Naive thymus-derived CD4-positive, alpha-beta T cell (primary cell): ENCODE results near the gene FRMD4A. TPM values are rescaled to one million over a fixed set of nuclear protein-coding genes. Genes with fewer than 3 reads are reported as not detected.
A peak's percentile ranks its signal among the peaks of the same experiment; 100 is the strongest.

Experiments used
- ATAC-seq: fragments of 150-1000 bp; cut with Tn5 transposase; 2 replicates; pipeline ENCODE4 v1.10.0; 2021; ENCODE audit warnings: mild to moderate bottlenecking, moderate library complexity
- CTCF ChIA-PET: fragments of 350-600 bp; sonication (Branson Sonifier 250); formaldehyde crosslinking; loops from one replicate; lab custom pipeline; 2021; ENCODE audit warnings: antibody characterized with exemption; lab: Charles Lee
- POLR2A ChIA-PET: fragments of 350-600 bp; sonication (Branson Sonifier 250); formaldehyde crosslinking; loops from one replicate; lab custom pipeline; 2021; ENCODE audit warnings: antibody characterized with exemption, inconsistent platforms; lab: Charles Lee
- DNase-seq, 9 donors: peaks; one replicate each; pipeline versions ENCODE4 v3.0.0 to v3.0.0-alpha.2; 2020 to 2022; ENCODE audit warnings: mixed read lengths in 1 of 9
- H3K27ac ChIP-seq: one replicate; pipeline ENCODE4 v1.7.0; 2013; ENCODE audit warnings: mild to moderate bottlenecking, low read depth, low read length, moderate library complexity
- H3K27me3 ChIP-seq, 2 donors: one replicate each; pipeline ENCODE4 v1.7.0; 2013; ENCODE audit warnings: low read length in 2 of 2, mild to moderate bottlenecking in 2 of 2, moderate library complexity in 2 of 2; ENCODE audit not compliant: control insufficient read depth in 2 of 2, insufficient read depth in 2 of 2
- H3K36me3 ChIP-seq, 3 experiments: 1 replicate in 2 of 3; 2 replicates in 1 of 3; pipeline ENCODE4 v1.7.0; 2013; ENCODE audit warnings: low read length in 3 of 3, mild to moderate bottlenecking in 3 of 3, moderate library complexity in 1 of 3; ENCODE audit not compliant: insufficient read depth in 3 of 3, control insufficient read depth in 2 of 3
- H3K4me1 ChIP-seq, 2 donors: one replicate each; pipeline ENCODE4 v1.7.0; 2013; ENCODE audit warnings: low read length in 2 of 2, mild to moderate bottlenecking in 2 of 2, moderate library complexity in 1 of 2; ENCODE audit not compliant: control insufficient read depth in 2 of 2, insufficient read depth in 2 of 2
- H3K4me3 ChIP-seq: 2 replicates; pipeline ENCODE4 v1.7.0; 2013; ENCODE audit warnings: mild to moderate bottlenecking, low read length
- H3K9me3 ChIP-seq, 3 experiments: 1 replicate in 2 of 3; 2 replicates in 1 of 3; pipeline ENCODE4 v1.7.0; 2013; ENCODE audit warnings: low read length in 3 of 3; ENCODE audit not compliant: control insufficient read depth in 2 of 3
- H3K27ac Mint-ChIP-seq, 9 donors: one replicate each; pipeline ENCODE4 v1.8.0; 2020 to 2022; ENCODE audit warnings: mixed read lengths in 9 of 9, mild to moderate bottlenecking in 8 of 9, moderate library complexity in 5 of 9, inconsistent platforms in 2 of 9
- H3K27me3 Mint-ChIP-seq, 5 donors: one replicate each; pipeline ENCODE4 v1.8.0; 2021 to 2022; ENCODE audit warnings: mixed read lengths in 5 of 5, mild to moderate bottlenecking in 1 of 5
- H3K36me3 Mint-ChIP-seq, 5 donors: one replicate each; pipeline ENCODE4 v1.8.0; 2020 to 2022; ENCODE audit warnings: mixed read lengths in 5 of 5, mild to moderate bottlenecking in 3 of 5, inconsistent platforms in 1 of 5
- H3K4me1 Mint-ChIP-seq, 7 donors: one replicate each; pipeline ENCODE4 v1.8.0; 2020 to 2022; ENCODE audit warnings: mixed read lengths in 7 of 7, mild to moderate bottlenecking in 3 of 7, inconsistent platforms in 1 of 7
- H3K4me3 Mint-ChIP-seq, 10 donors: one replicate each; pipeline ENCODE4 v1.8.0; 2020 to 2022; ENCODE audit warnings: mild to moderate bottlenecking in 10 of 10, mixed read lengths in 10 of 10, moderate library complexity in 6 of 10, inconsistent platforms in 2 of 10
- H3K9me3 Mint-ChIP-seq, 11 donors: one replicate each; pipeline ENCODE4 v1.8.0; 2020 to 2022; ENCODE audit warnings: mixed read lengths in 11 of 11, mild to moderate bottlenecking in 4 of 11, inconsistent platforms in 1 of 11, moderate library complexity in 1 of 11
- intact Hi-C, 2 donors: fragments of 100-400 bp; cut with micrococcal nuclease; formaldehyde crosslinking; loops; one replicate each; pipeline ENCODE4 v1.15.1; 2023
- polyA plus RNA-seq, 2 donors: library from polyadenylated mRNA; unstranded; fragments of 300-500 nt; fragmentation: Illumina TruSeq; gene quantifications; one replicate each; pipeline ENCODE4 v1.2.3, GENCODE V29; 2021
- total RNA-seq, 6 experiments: library from RNA in 5 of 6; stranded (reverse) in 5 of 6; gene quantifications; 1 replicate in 5 of 6; 2 replicates in 1 of 6; pipeline ENCODE4 v1.2.3 and lab custom pipeline; 2021 to 2026

FRMD4A gene
- total and polyA plus RNA-seq, 7 experiments from 2014 or later: 0.10 to 3.1 (median 0.62) TPM

DNA sequence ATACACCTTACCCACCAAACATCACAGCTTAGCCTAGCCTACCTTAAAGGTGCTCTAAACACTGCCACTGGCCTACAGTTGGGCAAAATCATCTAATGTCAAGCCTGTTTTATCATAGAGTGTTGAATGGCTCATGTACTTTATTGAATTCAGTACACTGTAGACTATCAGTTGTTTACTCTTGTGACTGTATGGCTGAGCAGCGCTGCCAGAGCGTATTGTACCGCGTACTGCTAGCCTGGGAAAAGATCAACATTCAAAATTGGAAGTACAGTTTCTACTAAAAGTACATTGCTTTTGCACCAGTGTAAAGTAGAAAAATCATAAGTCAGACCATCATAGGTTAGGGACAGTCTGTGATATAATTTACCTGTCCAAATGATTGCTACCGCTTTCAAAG, 517.2 kb downstream of the FRMD4A start:
- Mint-ChIP-seq H3K27me3 (peaks cover 0 to 4% (median 0%) of the 10 kb centered on the region in 5 donors), H3K27ac (no peak overlapping the region), H3K4me1 (peaks cover 0 to 9% (median 5%) of the 10 kb centered on the region in 7 donors), H3K4me3 (no peak overlapping the region), H3K9me3 (peaks cover 3 to 24% (median 10%) of the 10 kb centered on the region in 11 donors), H3K36me3 (peaks cover 4 to 11% (median 8%) of the 10 kb centered on the region in 5 donors)
- Histone ChIP-seq H3K4me3 (no peak overlapping the region), H3K9me3 (no peaks in the 10 kb centered on the region), H3K27me3 (no peaks in the 10 kb centered on the region), H3K27ac (no peak overlapping the region), H3K36me3 (no peaks in the 10 kb centered on the region), H3K4me1 (no peaks in the 10 kb centered on the region)
- POLR2A ChIA-PET: no interaction called here
- ATAC-seq (no peak), DNase-seq (no peak)
- intact Hi-C loops: no loop called here
- CTCF ChIA-PET: interaction anchor here (0.5 kb wide), 1 partner anchor 1979 kb away, joined by 3 read pairs; no protein-coding TSS in a partner anchor

DNA sequence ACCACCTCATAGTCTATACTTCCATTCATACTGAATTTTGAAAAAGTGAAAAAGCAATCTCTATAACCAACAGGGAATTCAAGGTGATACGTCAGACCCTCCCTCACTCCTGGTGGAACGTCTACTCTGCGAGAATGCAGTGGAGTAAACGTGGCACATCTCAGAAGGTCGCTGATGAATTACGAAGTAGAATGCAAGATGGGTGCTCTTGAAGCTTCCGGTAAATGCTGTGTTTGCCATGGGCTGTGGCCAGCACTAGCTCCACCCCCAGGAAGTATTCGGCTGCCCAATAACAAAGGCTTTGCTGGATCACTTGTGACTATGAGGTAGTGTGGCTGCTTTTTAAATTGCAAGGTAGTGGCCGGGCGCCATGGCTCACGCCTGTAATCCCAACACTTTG, 517.9 kb downstream of the FRMD4A start:
- ChIA-PET CTCF (no interaction called here), POLR2A (no interaction called here)
- Mint-ChIP-seq H3K9me3 (peaks cover 3 to 19% (median 9%) of the 10 kb centered on the region in 11 donors), H3K36me3 (peaks cover 4 to 11% (median 8%) of the 10 kb centered on the region in 5 donors), H3K4me1 (peaks cover 0 to 9% (median 5%) of the 10 kb centered on the region in 7 donors), H3K27me3 (peaks cover 0 to 4% (median 0%) of the 10 kb centered on the region in 5 donors), H3K27ac (no peak overlapping the region), H3K4me3 (no peak overlapping the region)
- no peak overlapping the region for H3K27ac ChIP-seq
- H3K9me3 ChIP-seq: no peaks in the 10 kb centered on the region
- H3K27me3 ChIP-seq: no peaks in the 10 kb centered on the region
- H3K4me1 ChIP-seq: no peaks in the 10 kb centered on the region
- ATAC-seq: no peak
- no peak overlapping the region for H3K4me3 ChIP-seq
- no peaks in the 10 kb centered on the region for H3K36me3 ChIP-seq
- intact Hi-C loops: no loop called here
- DNase-seq: no peak

GRCh38 chr10:13810568-13810967, 520.2 kb downstream of the FRMD4A start:
- H3K36me3 ChIP-seq: no peaks in the 10 kb centered on the region
- peaks cover 0 to 4% (median 0%) of the 10 kb centered on the region in 11 donors for H3K9me3 Mint-ChIP-seq
- no peak overlapping the region for H3K4me3 ChIP-seq
- H3K27ac ChIP-seq: no peak overlapping the region
- H3K9me3 ChIP-seq: no peaks in the 10 kb centered on the region
- H3K4me1 Mint-ChIP-seq: peaks cover 0 to 16% (median 9%) of the 10 kb centered on the region in 7 donors
- ATAC-seq: no peak
- DNase-seq: no peak
- POLR2A ChIA-PET: no interaction called here
- H3K4me1 ChIP-seq: no peaks in the 10 kb centered on the region
- CTCF ChIA-PET: no interaction called here
- no peak overlapping the region for H3K27ac Mint-ChIP-seq
- H3K27me3 Mint-ChIP-seq: peaks cover 0 to 6% (median 0%) of the 10 kb centered on the region in 5 donors
- H3K36me3 Mint-ChIP-seq: peaks cover 0 to 4% (median 0%) of the 10 kb centered on the region in 5 donors
- no peaks in the 10 kb centered on the region for H3K27me3 ChIP-seq
- intact Hi-C loops: no loop called here
- H3K4me3 Mint-ChIP-seq: no peak overlapping the region

GRCh38 chr10:13809427-13809826, 521.3 kb downstream of the FRMD4A start:
- Mint-ChIP-seq H3K36me3 (peaks cover 0 to 4% (median 0%) of the 10 kb centered on the region in 5 donors), H3K9me3 (no peaks in the 10 kb centered on the region), H3K4me3 (no peak overlapping the region), H3K27ac (no peak overlapping the region), H3K27me3 (peaks cover 0 to 5% (median 0%) of the 10 kb centered on the region in 5 donors), H3K4me1 (peaks cover 0 to 16% (median 9%) of the 10 kb centered on the region in 7 donors)
- Histone ChIP-seq H3K36me3 (no peaks in the 10 kb centered on the region), H3K27ac (no peak overlapping the region), H3K4me3 (no peak overlapping the region), H3K4me1 (no peaks in the 10 kb centered on the region), H3K9me3 (no peaks in the 10 kb centered on the region), H3K27me3 (no peaks in the 10 kb centered on the region)
- ChIA-PET POLR2A (interaction anchor here (1.0 kb wide), 1 partner anchor 21 kb away, joined by 3 read pairs; no protein-coding TSS in a partner anchor), CTCF (no interaction called here)
- intact Hi-C loops: no loop called here
- no peak for DNase-seq
- no peak for ATAC-seq

- POLR2A ChIA-PET: interaction anchor here (1.0 kb wide), 1 partner anchor 21 kb away, joined by 3 read pairs; no protein-coding TSS in a partner anchor
- peaks cover 0 to 16% (median 9%) of the 10 kb centered on the region in 7 donors for H3K4me1 Mint-ChIP-seq
Measured at GRCh38 chr10:13808556-13809391, 522.0 kb downstream of the FRMD4A start.

DNA sequence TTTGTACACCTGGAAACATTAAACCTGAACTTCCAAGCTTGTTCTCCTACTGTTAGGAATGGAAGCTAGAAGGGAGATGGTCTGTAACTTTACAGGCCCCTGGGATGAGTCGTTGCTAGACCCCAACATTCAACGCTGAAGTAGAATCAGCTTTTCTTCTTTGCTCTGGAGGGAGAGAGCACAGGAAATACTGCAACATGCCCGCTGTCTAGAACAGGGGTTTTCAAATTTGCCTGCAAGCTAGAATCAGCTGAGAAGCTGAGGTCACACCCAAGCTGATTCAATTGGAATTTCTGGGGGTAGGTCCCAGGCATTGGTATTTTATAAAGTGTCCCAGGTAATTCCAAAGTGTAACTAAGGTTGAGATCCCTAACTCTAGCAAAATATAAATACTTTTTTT, 524.3 kb downstream of the FRMD4A start:
- ATAC-seq (no peak), DNase-seq (no peak)
- Histone ChIP-seq H3K9me3 (no peaks in the 10 kb centered on the region), H3K27me3 (no peaks in the 10 kb centered on the region), H3K27ac (no peak overlapping the region), H3K4me1 (no peaks in the 10 kb centered on the region), H3K36me3 (no peaks in the 10 kb centered on the region), H3K4me3 (no peak overlapping the region)
- Mint-ChIP-seq H3K27me3 (peaks cover 0 to 26% (median 0%) of the 10 kb centered on the region in 5 donors), H3K4me3 (peak overlapping the region in 3 of 10 donors; percentile 21 to 53 (median 34)), H3K36me3 (peaks cover 0 to 4% (median 0%) of the 10 kb centered on the region in 5 donors), H3K27ac (peak overlapping the region in 3 of 9 donors; percentile 45 to 85 (median 68)), H3K4me1 (peaks cover 0 to 24% (median 9%) of the 10 kb centered on the region in 7 donors), H3K9me3 (no peaks in the 10 kb centered on the region)
- intact Hi-C loops: no loop called here
- ChIA-PET CTCF (interaction anchor here (0.6 kb wide), 1 partner anchor 14 kb away, joined by 3 read pairs; no protein-coding TSS in a partner anchor), POLR2A (interaction anchor here (0.5 kb wide), 1 partner anchor 303 kb away, joined by 3 read pairs; no protein-coding TSS in a partner anchor)

More at GRCh38 chr10:13808556-13809391, 522.0 kb downstream of the FRMD4A start:
- Histone ChIP-seq H3K4me3 (no peak overlapping the region), H3K27ac (no peak overlapping the region), H3K4me1 (no peaks in the 10 kb centered on the region), H3K27me3 (no peaks in the 10 kb centered on the region), H3K36me3 (no peaks in the 10 kb centered on the region), H3K9me3 (no peaks in the 10 kb centered on the region)
- ATAC-seq: no peak
- DNase-seq: no peak
- no peak overlapping the region for H3K4me3 Mint-ChIP-seq
- no peaks in the 10 kb centered on the region for H3K9me3 Mint-ChIP-seq
- intact Hi-C loops: no loop called here
- H3K36me3 Mint-ChIP-seq: peaks cover 0 to 4% (median 0%) of the 10 kb centered on the region in 5 donors
- no peak overlapping the region for H3K27ac Mint-ChIP-seq
- peaks cover 0 to 7% (median 0%) of the 10 kb centered on the region in 5 donors for H3K27me3 Mint-ChIP-seq
- CTCF ChIA-PET: no interaction called here
